SK-N-SH treated with all-trans-retinoic acid at 6 μM for 48 hours (cell line): ENCODE measurements around the gene SEBOX.

Experiments
- ATAC-seq: fragments of 200-7000 bp; cut with Tn5 transposase; 3 replicates; pipeline ENCODE4 v1.9.1; 2020; ENCODE audit warnings: mild to moderate bottlenecking, moderate library complexity
- BACH2 ChIP-seq: fragments of 250-450 bp; sonication (Bioruptor Pico); IDR thresholded peaks from 2 replicates; pipeline ENCODE4 v1.9.0; 2021; ENCODE audit warnings: mild to moderate bottlenecking, borderline replicate concordance
- CREB5 ChIP-seq: fragments of 250-450 bp; sonication (Bioruptor Pico); IDR thresholded peaks from 2 replicates; pipeline ENCODE4 v1.5.1; 2020; ENCODE audit warnings: low read depth, mild to moderate bottlenecking, moderate library complexity
- CSDC2 ChIP-seq: fragments of 250-450 bp; sonication (Bioruptor Pico); IDR thresholded peaks from 2 replicates; pipeline ENCODE4 v1.5.0; 2020; ENCODE audit warnings: mild to moderate bottlenecking, moderate library complexity
- GLIS3 ChIP-seq: fragments of 250-450 bp; sonication (Bioruptor Pico); IDR thresholded peaks from 2 replicates; pipeline ENCODE4 v1.5.0; 2020; ENCODE audit warnings: mild to moderate bottlenecking, moderate library complexity
- ISL1 ChIP-seq: fragments of 250-450 bp; sonication (Bioruptor Pico); IDR thresholded peaks from 2 replicates; pipeline ENCODE4 v2.1.2; 2022; ENCODE audit warnings: mild to moderate bottlenecking, moderate library complexity
- OSR1 ChIP-seq: fragments of 250-450 bp; sonication (Bioruptor Pico); IDR thresholded peaks from 2 replicates; pipeline ENCODE4 v1.8.0; 2022; ENCODE audit warnings: moderate library complexity, mild to moderate bottlenecking, inconsistent platforms
- PPARA ChIP-seq: fragments of 250-450 bp; sonication (Bioruptor Pico); IDR thresholded peaks from 2 replicates; pipeline ENCODE4 v1.5.0; 2020; ENCODE audit warnings: mild to moderate bottlenecking, borderline replicate concordance
- RARB ChIP-seq: fragments of 250-450 bp; sonication (Bioruptor Pico); IDR thresholded peaks from 2 replicates; pipeline ENCODE4 v1.8.0; 2021; ENCODE audit warnings: mild to moderate bottlenecking, moderate library complexity
- SNAI2 ChIP-seq: fragments of 250-450 bp; sonication (Bioruptor Pico); IDR thresholded peaks from 2 replicates; pipeline ENCODE4 v1.5.0; 2020; ENCODE audit warnings: mild to moderate bottlenecking, moderate library complexity
- TCF4 ChIP-seq: fragments of 250-450 bp; sonication (Bioruptor Pico); IDR thresholded peaks from 2 replicates; pipeline ENCODE4 v1.8.0; 2021; ENCODE audit warnings: mild to moderate bottlenecking, moderate library complexity, borderline replicate concordance
- TSHZ2 ChIP-seq: fragments of 250-450 bp; sonication (Bioruptor Pico); IDR thresholded peaks from 2 replicates; pipeline ENCODE4 v1.5.0; 2020; ENCODE audit warnings: mild to moderate bottlenecking, moderate library complexity
- ZFP3 ChIP-seq: fragments of 250-450 bp; sonication (Bioruptor Pico); IDR thresholded peaks from 2 replicates; pipeline ENCODE4 v1.5.0; 2020; ENCODE audit warnings: mild to moderate bottlenecking, moderate library complexity
- ZNF565 ChIP-seq: fragments of 450-650 bp; formaldehyde crosslinking; conservative IDR thresholded peaks from 2 replicates; pipeline ENCODE4 v1.5.0; 2020; ENCODE audit warnings: low read depth, mild to moderate bottlenecking, moderate library complexity
- ZNF70 ChIP-seq: fragments of 450-650 bp; formaldehyde crosslinking; IDR thresholded peaks from 2 replicates; pipeline ENCODE4 v1.5.0; 2020; ENCODE audit warnings: mild to moderate bottlenecking, moderate library complexity
- ZNF8 ChIP-seq: fragments of 450-650 bp; formaldehyde crosslinking; IDR thresholded peaks from 2 replicates; pipeline ENCODE4 v1.5.0; 2020; ENCODE audit warnings: mild to moderate bottlenecking, moderate library complexity
- TF ChIP-seq, protein P1 (sequence below): fragments of 250-450 bp; sonication (Bioruptor Pico); IDR thresholded peaks from 2 replicates; pipeline ENCODE4 v1.8.0; 2020; ENCODE audit warnings: mild to moderate bottlenecking, moderate library complexity, borderline replicate concordance
- TF ChIP-seq, protein P2 (sequence below): fragments of 250-450 bp; sonication (Bioruptor Pico); IDR thresholded peaks from 2 replicates; pipeline ENCODE4 v1.5.1; 2021; ENCODE audit warnings: mild to moderate bottlenecking, moderate library complexity

SEBOX gene

DNA sequence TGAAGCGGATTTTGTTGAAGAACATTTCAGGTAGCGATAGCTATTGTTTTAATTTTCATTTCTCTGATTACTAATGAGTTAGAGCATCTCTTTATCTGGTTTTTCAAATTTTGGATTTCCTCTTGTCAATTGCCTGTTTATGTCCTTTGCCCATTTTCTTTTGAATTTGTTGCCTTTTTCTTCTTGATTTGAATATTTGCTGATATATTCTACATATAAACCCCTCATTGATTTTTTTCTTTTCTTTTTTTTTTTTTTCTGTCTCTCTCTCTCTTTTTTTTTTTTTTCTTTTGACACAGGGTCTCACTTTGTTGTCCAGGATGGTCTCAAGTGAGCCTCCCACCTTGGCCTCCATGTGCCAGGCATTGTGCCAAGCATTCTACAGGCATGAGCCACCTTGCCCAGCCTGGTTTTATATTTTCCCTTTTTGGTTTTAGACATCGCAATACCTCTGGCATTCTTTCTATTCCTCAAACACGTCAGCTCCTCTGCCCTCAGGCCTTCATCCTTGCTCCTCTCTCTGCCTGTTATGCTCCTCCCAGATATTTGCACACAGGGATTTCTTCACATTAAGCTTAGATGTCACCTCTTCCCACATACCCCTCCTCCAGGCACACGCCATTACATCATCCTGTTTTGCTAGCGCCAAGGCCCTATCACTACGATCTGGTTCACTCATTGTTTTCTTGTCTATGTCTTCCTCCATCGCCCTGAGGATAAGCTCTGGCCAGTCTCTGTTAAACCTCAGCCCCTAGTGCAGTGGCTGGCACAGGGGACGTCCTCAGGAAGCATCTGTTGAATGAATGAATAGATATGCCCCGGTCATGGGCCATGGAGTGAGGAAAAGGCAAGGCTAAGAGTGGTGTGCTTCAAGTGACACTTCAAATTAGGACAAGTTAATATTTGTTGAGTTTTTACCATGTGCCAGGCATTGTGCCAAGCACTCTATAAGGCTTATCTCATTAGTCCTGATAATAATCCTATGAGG, 15.1 kb upstream of the SEBOX start:
- ATAC-seq = no peak; the same call in 2 of the 3 replicates
- TF ChIP-seq CREB5 = 0 out of 2 replicates have a peak, but pooled peaks have one; percentile 27
- 0 out of 2 replicates have a peak, but pooled peaks have one; percentile 26 for TF ChIP-seq ZFP3 (CRISPR knock-in tag)
- no peak for TF ChIP-seq ZNF8

DNA sequence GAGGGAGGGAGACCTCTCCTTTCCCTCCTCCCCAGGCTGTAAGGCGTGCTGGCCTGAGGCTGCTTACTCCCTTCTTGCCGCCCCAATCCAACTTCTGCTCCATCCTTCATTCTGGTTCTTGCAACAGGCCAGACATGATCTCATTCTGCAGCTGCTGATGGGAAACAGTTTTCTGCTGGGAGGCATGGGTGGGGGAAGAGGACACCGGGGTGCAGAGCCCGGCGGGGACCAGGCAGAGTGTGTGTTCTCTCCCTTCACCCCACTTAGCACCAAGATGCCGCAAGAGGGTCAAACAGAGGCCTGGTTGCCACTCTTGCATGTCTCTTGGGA, 7.9 kb upstream of the SEBOX start:
- TF ChIP-seq, protein P1, sequence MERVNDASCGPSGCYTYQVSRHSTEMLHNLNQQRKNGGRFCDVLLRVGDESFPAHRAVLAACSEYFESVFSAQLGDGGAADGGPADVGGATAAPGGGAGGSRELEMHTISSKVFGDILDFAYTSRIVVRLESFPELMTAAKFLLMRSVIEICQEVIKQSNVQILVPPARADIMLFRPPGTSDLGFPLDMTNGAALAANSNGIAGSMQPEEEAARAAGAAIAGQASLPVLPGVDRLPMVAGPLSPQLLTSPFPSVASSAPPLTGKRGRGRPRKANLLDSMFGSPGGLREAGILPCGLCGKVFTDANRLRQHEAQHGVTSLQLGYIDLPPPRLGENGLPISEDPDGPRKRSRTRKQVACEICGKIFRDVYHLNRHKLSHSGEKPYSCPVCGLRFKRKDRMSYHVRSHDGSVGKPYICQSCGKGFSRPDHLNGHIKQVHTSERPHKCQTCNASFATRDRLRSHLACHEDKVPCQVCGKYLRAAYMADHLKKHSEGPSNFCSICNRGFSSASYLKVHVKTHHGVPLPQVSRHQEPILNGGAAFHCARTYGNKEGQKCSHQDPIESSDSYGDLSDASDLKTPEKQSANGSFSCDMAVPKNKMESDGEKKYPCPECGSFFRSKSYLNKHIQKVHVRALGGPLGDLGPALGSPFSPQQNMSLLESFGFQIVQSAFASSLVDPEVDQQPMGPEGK (CRISPR knock-in tag) = no peak
- TF ChIP-seq BACH2 (CRISPR knock-in tag) = no peak
- TF ChIP-seq CSDC2 (CRISPR knock-in tag) = no peak
- TF ChIP-seq OSR1 = no peak
- TF ChIP-seq PPARA (CRISPR knock-in tag) = no peak
- TF ChIP-seq, all 23 proteins: peak for 0
- no peak for ATAC-seq

DNA sequence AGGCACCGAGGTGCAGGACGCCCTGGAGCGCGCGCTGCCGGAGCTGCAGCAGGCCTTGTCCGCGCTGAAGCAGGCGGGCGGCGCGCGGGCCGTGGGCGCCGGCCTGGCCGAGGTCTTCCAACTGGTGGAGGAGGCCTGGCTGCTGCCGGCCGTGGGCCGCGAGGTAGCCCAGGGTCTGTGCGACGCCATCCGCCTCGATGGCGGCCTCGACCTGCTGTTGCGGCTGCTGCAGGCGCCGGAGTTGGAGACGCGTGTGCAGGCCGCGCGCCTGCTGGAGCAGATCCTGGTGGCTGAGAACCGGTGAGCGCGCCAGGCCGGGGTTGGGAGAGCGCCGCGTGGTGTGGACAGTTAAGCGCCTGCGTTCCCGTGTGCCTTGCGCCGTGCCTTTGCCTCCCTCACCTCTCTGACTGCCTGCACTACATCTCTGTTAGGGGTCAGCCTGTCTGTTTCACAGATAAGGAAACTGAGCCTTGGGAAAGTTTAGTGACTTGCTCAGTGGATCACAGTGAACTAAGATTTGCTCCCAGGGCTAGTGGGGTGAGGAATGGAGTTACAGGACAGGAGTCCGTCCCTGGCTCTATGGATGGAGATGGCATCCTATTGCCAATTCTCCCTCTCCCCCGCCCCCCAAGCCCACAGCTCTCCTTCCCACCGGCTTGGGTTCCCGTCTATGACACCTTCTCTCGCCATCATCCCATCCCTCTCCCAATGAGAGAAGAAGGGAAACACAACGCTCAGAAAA, 7.4 kb upstream of the SEBOX start:
- TF ChIP-seq, protein P2, sequence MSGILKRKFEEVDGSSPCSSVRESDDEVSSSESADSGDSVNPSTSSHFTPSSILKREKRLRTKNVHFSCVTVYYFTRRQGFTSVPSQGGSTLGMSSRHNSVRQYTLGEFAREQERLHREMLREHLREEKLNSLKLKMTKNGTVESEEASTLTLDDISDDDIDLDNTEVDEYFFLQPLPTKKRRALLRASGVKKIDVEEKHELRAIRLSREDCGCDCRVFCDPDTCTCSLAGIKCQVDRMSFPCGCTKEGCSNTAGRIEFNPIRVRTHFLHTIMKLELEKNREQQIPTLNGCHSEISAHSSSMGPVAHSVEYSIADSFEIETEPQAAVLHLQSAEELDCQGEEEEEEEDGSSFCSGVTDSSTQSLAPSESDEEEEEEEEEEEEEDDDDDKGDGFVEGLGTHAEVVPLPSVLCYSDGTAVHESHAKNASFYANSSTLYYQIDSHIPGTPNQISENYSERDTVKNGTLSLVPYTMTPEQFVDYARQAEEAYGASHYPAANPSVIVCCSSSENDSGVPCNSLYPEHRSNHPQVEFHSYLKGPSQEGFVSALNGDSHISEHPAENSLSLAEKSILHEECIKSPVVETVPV = no peak
- TF ChIP-seq OSR1 (no peak), ZNF70 (no peak), SNAI2 (CRISPR knock-in tag) (no peak), TSHZ2 (no peak), ZNF8 (no peak), TCF4 (no peak), GLIS3 (CRISPR knock-in tag) (no peak)
- peak; percentile 16 for ATAC-seq

- peak; percentile 92 for ATAC-seq
- TF ChIP-seq GLIS3 (CRISPR knock-in tag) = no peak
- TF ChIP-seq CREB5 = no peak
- no peak for TF ChIP-seq ZNF565 (CRISPR knock-in tag)
- TF ChIP-seq, protein P2 = no peak
- TF ChIP-seq PPARA (CRISPR knock-in tag) = no peak
- TF ChIP-seq TCF4 = no peak
- TF ChIP-seq, protein P1 (CRISPR knock-in tag) = no peak
- no peak for TF ChIP-seq SNAI2 (CRISPR knock-in tag)
- no peak for TF ChIP-seq ISL1 (CRISPR knock-in tag)
- no peak for TF ChIP-seq BACH2 (CRISPR knock-in tag)
- TF ChIP-seq RARB (CRISPR knock-in tag) = no peak
Measured at GRCh38 chr17:28371245-28372202, 6.5 kb upstream of the SEBOX start, which contains the start of gene SARM1. Gene SARM1, plus strand, starts transcription at chr17:28371694. Its CDS starts 339 bp downstream, at chr17:28372033.
